Ishikawa (cell line): ENCODE measurements around the gene LINGO3.

Experiments
- CEBPB ChIP-seq: IDR thresholded peaks from 2 replicates; pipeline ENCODE4 v1.6.1; 2012
- CREB1 ChIP-seq: IDR thresholded peaks from 2 replicates; pipeline ENCODE4 v1.6.1; 2012; ENCODE audit warnings: low read depth
- EGR1 ChIP-seq: IDR thresholded peaks from 2 replicates; pipeline ENCODE4 v1.6.1; 2012
- EP300 ChIP-seq: IDR thresholded peaks from 2 replicates; pipeline ENCODE4 v1.6.1; 2012; ENCODE audit warnings: borderline replicate concordance
- FOXM1 ChIP-seq: IDR thresholded peaks from 2 replicates; pipeline ENCODE4 v1.6.1; 2012; ENCODE audit warnings: low read depth, borderline replicate concordance
- NFIC ChIP-seq: IDR thresholded peaks from 2 replicates; pipeline ENCODE4 v1.6.1; 2012
- RAD21 ChIP-seq: IDR thresholded peaks from 2 replicates; pipeline ENCODE4 v1.6.1; 2012; ENCODE audit warnings: low read depth
- TAF1 ChIP-seq: IDR thresholded peaks from 2 replicates; pipeline ENCODE4 v1.6.1; 2012; ENCODE audit warnings: low read depth, mild to moderate bottlenecking
- TCF12 ChIP-seq: IDR thresholded peaks from 2 replicates; pipeline ENCODE4 v1.6.1; 2012; ENCODE audit warnings: low read depth
- TEAD4 ChIP-seq: IDR thresholded peaks from 2 replicates; pipeline ENCODE4 v1.6.1; 2012
- YY1 ChIP-seq: IDR thresholded peaks from 2 replicates; pipeline ENCODE4 v1.6.1; 2012; ENCODE audit warnings: low read depth
- ZBTB7A ChIP-seq: IDR thresholded peaks from 2 replicates; pipeline ENCODE4 v1.6.1; 2012; ENCODE audit warnings: low read depth
- TF ChIP-seq, protein P1 (sequence below): IDR thresholded peaks from 2 replicates; pipeline ENCODE4 v1.6.1; 2012
- TF ChIP-seq, protein P2 (sequence below): IDR thresholded peaks from 2 replicates; pipeline ENCODE4 v1.6.1; 2012; ENCODE audit warnings: low read depth, mild to moderate bottlenecking
- TF ChIP-seq, protein P3 (sequence below): IDR thresholded peaks from 2 replicates; pipeline ENCODE4 v1.6.1; 2012

Gene LINGO3

DNA sequence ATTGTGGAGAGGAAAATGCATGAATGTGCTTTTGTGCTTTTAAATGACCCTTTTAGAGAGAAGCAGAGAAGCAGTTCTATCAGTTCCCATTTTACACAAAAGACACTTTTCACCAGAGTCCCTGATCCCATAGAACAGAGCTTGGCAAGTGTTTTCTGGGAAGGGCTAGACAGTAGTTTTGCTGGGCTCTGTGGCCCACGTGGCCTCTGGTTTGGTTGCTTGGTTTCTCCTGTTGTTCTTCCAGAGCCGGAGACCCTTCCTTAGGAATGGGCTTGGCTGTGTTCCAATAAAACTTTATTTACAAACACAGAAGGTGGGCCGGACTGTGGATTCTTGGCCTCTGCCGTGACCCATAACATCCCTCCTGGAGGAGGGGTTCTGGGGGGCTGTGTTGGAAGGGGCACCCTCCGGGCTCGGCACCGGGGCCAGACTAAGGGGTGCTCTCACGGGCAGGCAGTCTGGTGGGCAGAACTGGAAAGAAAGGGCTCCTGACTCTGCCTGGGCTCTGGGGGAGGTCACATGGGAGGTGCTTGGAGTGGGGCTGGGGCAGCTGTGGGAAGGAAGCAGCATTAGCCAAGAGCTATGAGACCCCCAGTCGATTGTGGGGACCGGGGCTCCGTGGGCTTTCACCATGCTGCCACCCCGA, 23.8 kb upstream of the LINGO3 start:
- TF ChIP-seq NFIC (no peak), TEAD4 (no peak), CEBPB (no peak), RAD21 (no peak), CREB1 (no peak), TCF12 (no peak), TAF1 (no peak), EP300 (no peak), ZBTB7A (no peak), EGR1 (no peak), FOXM1 (no peak), YY1 (no peak)
- TF ChIP-seq, protein P1, sequence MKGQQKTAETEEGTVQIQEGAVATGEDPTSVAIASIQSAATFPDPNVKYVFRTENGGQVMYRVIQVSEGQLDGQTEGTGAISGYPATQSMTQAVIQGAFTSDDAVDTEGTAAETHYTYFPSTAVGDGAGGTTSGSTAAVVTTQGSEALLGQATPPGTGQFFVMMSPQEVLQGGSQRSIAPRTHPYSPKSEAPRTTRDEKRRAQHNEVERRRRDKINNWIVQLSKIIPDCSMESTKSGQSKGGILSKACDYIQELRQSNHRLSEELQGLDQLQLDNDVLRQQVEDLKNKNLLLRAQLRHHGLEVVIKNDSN, result no peak
- TF ChIP-seq, protein P2, sequence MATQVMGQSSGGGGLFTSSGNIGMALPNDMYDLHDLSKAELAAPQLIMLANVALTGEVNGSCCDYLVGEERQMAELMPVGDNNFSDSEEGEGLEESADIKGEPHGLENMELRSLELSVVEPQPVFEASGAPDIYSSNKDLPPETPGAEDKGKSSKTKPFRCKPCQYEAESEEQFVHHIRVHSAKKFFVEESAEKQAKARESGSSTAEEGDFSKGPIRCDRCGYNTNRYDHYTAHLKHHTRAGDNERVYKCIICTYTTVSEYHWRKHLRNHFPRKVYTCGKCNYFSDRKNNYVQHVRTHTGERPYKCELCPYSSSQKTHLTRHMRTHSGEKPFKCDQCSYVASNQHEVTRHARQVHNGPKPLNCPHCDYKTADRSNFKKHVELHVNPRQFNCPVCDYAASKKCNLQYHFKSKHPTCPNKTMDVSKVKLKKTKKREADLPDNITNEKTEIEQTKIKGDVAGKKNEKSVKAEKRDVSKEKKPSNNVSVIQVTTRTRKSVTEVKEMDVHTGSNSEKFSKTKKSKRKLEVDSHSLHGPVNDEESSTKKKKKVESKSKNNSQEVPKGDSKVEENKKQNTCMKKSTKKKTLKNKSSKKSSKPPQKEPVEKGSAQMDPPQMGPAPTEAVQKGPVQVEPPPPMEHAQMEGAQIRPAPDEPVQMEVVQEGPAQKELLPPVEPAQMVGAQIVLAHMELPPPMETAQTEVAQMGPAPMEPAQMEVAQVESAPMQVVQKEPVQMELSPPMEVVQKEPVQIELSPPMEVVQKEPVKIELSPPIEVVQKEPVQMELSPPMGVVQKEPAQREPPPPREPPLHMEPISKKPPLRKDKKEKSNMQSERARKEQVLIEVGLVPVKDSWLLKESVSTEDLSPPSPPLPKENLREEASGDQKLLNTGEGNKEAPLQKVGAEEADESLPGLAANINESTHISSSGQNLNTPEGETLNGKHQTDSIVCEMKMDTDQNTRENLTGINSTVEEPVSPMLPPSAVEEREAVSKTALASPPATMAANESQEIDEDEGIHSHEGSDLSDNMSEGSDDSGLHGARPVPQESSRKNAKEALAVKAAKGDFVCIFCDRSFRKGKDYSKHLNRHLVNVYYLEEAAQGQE, result no peak
- TF ChIP-seq, protein P3, sequence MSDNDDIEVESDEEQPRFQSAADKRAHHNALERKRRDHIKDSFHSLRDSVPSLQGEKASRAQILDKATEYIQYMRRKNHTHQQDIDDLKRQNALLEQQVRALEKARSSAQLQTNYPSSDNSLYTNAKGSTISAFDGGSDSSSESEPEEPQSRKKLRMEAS, result no peak

DNA sequence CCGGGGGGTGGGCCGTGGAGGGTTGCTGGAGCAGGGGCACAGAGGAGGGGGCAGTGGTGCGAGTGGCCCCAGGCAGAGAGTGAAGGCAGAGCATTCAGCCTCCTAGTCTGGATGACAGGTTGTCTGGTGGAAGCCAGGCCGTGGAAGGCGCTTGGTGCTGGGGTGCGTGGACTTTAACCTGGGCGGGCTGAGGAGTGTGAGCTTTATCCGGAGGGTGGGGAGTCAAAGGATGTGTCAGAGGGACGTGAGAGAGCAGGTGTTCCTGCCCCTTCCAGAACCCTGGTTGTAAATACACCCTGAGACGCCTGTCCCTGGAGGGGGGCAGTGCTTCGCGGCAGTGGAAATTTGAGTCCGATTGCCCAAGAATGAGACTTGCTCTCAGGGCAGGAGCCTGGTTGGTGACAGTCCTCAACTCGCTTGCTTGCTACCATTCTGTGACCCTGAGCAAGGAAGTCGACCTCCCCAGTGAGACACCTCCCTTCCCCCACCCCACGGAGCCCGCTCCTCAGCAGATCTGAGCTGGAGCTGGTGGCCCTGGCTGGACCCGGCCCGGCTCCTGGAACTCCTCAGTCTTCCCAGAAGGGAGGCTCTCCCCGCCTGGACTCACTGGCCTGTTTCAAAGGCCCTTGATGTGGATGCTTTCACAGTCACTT, 22.8 kb upstream of the LINGO3 start:
- TF ChIP-seq CEBPB, result peak; percentile 73
- TF ChIP-seq, protein P3, result no peak

DNA sequence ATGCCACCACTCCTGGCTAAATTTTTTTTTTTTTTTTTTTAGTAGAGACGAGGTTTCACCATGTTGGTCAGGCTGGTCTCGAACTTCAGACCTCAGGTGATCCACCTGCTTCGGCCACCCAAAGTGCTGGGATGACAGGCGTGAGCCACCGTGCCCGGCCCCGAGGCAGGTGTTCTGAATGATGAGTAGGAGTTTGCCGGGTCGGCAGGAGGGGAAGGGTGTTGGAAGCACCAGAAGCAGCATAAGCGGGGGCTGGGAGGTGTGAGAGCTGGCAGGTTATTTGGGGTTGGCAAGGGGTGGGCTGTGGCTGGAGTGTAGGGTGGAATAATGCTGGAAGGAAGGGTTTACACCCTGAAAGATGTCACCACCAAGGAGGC, 22.3 kb upstream of the LINGO3 start:
- TF ChIP-seq, protein P3, result no peak
- TF ChIP-seq RAD21 (no peak), CEBPB (no peak), TCF12 (no peak), FOXM1 (no peak), EP300 (no peak), TAF1 (no peak), ZBTB7A (no peak), TEAD4 (no peak), NFIC (no peak), YY1 (no peak), EGR1 (no peak), CREB1 (no peak)
- TF ChIP-seq, protein P1, result no peak
- TF ChIP-seq, protein P2, result no peak

DNA sequence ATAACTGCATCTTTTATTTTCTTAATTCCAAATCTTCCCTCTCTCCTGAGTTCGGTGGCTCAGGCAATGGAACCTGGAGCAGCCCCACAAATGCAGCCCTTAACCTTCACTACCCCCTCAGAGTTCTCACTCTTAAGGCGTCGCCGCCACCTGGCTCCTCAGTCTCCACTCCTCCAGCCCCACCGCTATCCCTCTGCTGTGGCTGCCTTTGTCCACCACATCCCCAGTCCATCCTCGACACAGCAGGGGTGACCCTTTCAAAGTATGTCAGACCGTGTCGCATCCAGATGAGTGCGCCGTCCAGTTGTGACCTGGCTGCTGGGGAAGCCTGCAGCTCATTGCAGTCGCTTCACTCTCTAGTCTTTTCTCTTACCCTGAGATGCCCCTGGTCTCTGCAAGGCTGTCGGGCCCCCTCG, 21.6 kb upstream of the LINGO3 start:
- TF ChIP-seq NFIC (no peak), TAF1 (no peak), FOXM1 (no peak), YY1 (no peak), ZBTB7A (no peak), CREB1 (no peak), CEBPB (no peak), TEAD4 (no peak), TCF12 (no peak), EGR1 (no peak), EP300 (no peak), RAD21 (no peak)
- TF ChIP-seq, protein P3, result no peak
- TF ChIP-seq, protein P2, result no peak
- TF ChIP-seq, protein P1, result no peak
